Osteoblast (primary cell): ENCODE data around the gene ABTB1. TPM values are rescaled to one million over a fixed set of nuclear protein-coding genes. Genes with fewer than 3 reads are reported as not detected.

Experiments
- DNase-seq: peaks from one replicate; pipeline ENCODE4 v3.0.0; 2011; ENCODE audit warnings: low spot score, mixed read lengths; ENCODE audit not compliant: insufficient read length; ENCODE audit errors: missing footprints
- H2AFZ ChIP-seq: 2 replicates; pipeline ENCODE4 v1.6.0; 2011; ENCODE audit warnings: mild to moderate bottlenecking, low read length
- H3K27ac ChIP-seq: 2 replicates; pipeline ENCODE4 v1.5.1; 2011; ENCODE audit warnings: mild to moderate bottlenecking, low read depth, low read length, moderate library complexity
- H3K27me3 ChIP-seq: 2 replicates; pipeline ENCODE4 v1.6.0; 2012; ENCODE audit warnings: mild to moderate bottlenecking, control low read depth, inconsistent platforms, low read length, moderate library complexity; ENCODE audit not compliant: insufficient read depth
- H3K36me3 ChIP-seq: 2 replicates; pipeline ENCODE4 v1.5.1; 2011; ENCODE audit warnings: mild to moderate bottlenecking, low read length, control low read depth, moderate library complexity; ENCODE audit not compliant: insufficient read depth
- H3K4me1 ChIP-seq: 2 replicates; pipeline ENCODE4 v1.5.1; 2011; ENCODE audit warnings: mild to moderate bottlenecking, low read length, control low read depth, moderate library complexity; ENCODE audit not compliant: insufficient read depth
- H3K4me2 ChIP-seq: 2 replicates; pipeline ENCODE4 v1.6.0; 2011; ENCODE audit warnings: mild to moderate bottlenecking, low read length; ENCODE audit not compliant: insufficient read depth
- H3K4me3 ChIP-seq: fragments of 200-600 bp; sonication (generic); 3 replicates; pipeline ENCODE4 v1.5.1; 2012; ENCODE audit warnings: mild to moderate bottlenecking, low read length, inconsistent platforms; ENCODE audit not compliant: insufficient read depth
- H3K79me2 ChIP-seq: 2 replicates; pipeline ENCODE4 v1.6.0; 2012; ENCODE audit warnings: mild to moderate bottlenecking, low read length, control low read depth, inconsistent platforms; ENCODE audit not compliant: insufficient read depth
- H3K9me3 ChIP-seq: 2 replicates; pipeline ENCODE4 v1.5.1; 2011; ENCODE audit warnings: low read depth, low read length, control low read depth
- H4K20me1 ChIP-seq: 2 replicates; pipeline ENCODE4 v1.6.0; 2012; ENCODE audit warnings: mild to moderate bottlenecking, low read length, control low read depth; ENCODE audit not compliant: insufficient read depth
- total RNA-seq: library from RNA; depleted of rRNA; stranded (reverse); fragments of >200 nt; gene quantifications from 2 replicates; pipeline ENCODE4 v1.2.3, GENCODE V29; 2012
- TF ChIP-seq, protein P1 (sequence below): IDR thresholded peaks from 2 replicates; pipeline ENCODE4 v1.5.1; 2011; ENCODE audit warnings: mild to moderate bottlenecking, low read depth, low read length, moderate library complexity; ENCODE audit errors: extremely low read depth

The ABTB1 gene
- total RNA-seq, 1 donor = 17.7 TPM

DNA sequence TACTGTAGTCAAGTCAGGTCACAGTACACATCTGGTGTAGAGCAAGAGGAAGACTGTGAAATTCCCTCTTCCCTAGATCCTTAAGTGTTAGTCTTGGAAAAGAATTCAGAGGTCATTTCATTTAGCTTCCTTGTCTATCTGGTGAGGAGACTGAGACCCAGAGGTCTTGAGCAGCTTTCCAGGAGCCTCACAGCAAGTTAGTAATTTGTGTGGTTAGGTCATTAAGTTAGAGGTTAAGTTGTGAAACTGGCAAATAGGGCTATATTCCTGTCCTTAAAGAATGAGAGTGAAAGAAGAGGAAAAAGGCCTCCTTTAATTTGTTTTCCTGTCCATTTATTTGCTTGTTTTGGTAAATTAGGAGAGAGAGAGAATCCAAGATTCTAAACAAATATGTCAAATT lies 34.8 kb upstream of the ABTB1 start:
- Histone ChIP-seq H3K9me3 (no peaks in the 10 kb centered on the region), H3K4me2 (no peak overlapping the region), H3K79me2 (no peaks in the 10 kb centered on the region), H3K27me3 (peaks cover 15% of the 10 kb centered on the region), H4K20me1 (no peaks in the 10 kb centered on the region), H3K36me3 (no peaks in the 10 kb centered on the region), H3K4me1 (no peaks in the 10 kb centered on the region), H2AFZ (no peak overlapping the region), H3K27ac (no peak overlapping the region), H3K4me3 (no peak overlapping the region)
- TF ChIP-seq, protein P1, sequence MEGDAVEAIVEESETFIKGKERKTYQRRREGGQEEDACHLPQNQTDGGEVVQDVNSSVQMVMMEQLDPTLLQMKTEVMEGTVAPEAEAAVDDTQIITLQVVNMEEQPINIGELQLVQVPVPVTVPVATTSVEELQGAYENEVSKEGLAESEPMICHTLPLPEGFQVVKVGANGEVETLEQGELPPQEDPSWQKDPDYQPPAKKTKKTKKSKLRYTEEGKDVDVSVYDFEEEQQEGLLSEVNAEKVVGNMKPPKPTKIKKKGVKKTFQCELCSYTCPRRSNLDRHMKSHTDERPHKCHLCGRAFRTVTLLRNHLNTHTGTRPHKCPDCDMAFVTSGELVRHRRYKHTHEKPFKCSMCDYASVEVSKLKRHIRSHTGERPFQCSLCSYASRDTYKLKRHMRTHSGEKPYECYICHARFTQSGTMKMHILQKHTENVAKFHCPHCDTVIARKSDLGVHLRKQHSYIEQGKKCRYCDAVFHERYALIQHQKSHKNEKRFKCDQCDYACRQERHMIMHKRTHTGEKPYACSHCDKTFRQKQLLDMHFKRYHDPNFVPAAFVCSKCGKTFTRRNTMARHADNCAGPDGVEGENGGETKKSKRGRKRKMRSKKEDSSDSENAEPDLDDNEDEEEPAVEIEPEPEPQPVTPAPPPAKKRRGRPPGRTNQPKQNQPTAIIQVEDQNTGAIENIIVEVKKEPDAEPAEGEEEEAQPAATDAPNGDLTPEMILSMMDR = no peak
- no peak for DNase-seq

DNA sequence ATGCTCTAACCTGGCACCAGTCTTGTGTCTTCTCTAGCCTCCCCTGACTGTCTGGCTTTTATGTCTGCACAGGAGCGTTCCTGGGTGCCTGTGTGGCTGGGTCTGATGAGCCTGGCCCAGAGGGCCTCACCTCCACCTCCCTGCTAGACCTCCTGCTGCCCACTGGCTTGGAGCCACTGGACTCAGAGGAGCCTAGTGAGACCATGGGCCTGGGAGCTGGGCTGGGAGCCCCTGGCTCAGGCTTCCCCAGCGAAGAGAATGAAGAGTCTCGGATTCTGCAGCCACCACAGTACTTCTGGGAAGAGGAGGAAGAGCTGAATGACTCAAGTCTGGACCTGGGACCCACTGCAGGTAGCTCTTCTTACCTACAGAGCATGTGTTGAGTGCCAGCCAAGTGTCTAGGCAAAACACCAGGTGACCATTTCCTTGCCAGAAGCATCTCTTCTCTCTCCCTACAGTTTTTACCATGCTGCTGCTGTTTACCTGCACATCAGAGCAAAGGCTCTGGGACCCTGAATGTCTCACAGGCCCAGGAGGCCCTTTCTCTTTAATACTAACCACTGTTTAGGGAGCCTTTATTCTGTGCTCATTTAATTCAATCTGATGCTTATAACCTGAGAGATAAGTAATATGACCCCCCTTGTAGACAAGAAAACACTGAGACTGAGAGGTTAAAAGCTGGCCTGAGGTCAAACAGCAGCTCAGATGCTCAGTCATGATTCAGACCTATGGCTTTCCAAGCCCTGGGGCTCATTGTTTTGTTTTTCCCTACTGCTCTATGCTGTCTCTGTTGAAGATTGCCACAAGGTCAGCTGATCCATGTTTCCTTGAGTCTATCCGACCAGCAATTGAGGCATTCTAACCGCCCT lies 33.3 kb upstream of the ABTB1 start:
- H3K4me1 ChIP-seq = no peaks in the 10 kb centered on the region
- no peak for DNase-seq
- H3K4me3 ChIP-seq = no peak overlapping the region
- H3K27me3 ChIP-seq = peaks cover 14% of the 10 kb centered on the region
- no peaks in the 10 kb centered on the region for H3K9me3 ChIP-seq
- H3K27ac ChIP-seq = no peak overlapping the region
- no peaks in the 10 kb centered on the region for H4K20me1 ChIP-seq
- H3K79me2 ChIP-seq = no peaks in the 10 kb centered on the region
- TF ChIP-seq, protein P1 = no peak
- H3K36me3 ChIP-seq = no peaks in the 10 kb centered on the region
- H2AFZ ChIP-seq = no peak overlapping the region
- no peak overlapping the region for H3K4me2 ChIP-seq

- Histone ChIP-seq H3K4me2 (no peak overlapping the region), H3K4me1 (no peaks in the 10 kb centered on the region)
Measured at GRCh38 chr3:127640042-127640355, 32.8 kb upstream of the ABTB1 start.

More at GRCh38 chr3:127640042-127640355, 32.8 kb upstream of the ABTB1 start:
- Histone ChIP-seq H2AFZ (no peak overlapping the region), H3K4me3 (no peak overlapping the region), H3K36me3 (no peaks in the 10 kb centered on the region), H3K79me2 (no peaks in the 10 kb centered on the region), H3K27ac (no peak overlapping the region), H3K27me3 (peaks cover 13% of the 10 kb centered on the region), H4K20me1 (no peaks in the 10 kb centered on the region), H3K9me3 (no peaks in the 10 kb centered on the region)
- TF ChIP-seq, protein P1 = no peak
- no peak for DNase-seq
